Liver (tissue), 9 donors: ENCODE measurements around the gene TPK1. TPM values are rescaled to one million over a fixed set of nuclear protein-coding genes. Genes with fewer than 3 reads are reported as not detected.

Experiments used
- DNase-seq: peaks from one replicate; pipeline ENCODE4 v3.0.0-alpha.2; 2017; ENCODE audit warnings: low spot score
- H3K27ac ChIP-seq, 2 donors: one replicate each; pipeline ENCODE4 v1.7.0; 2013; ENCODE audit warnings: inconsistent platforms in 2 of 2, low read length in 2 of 2, control low read depth in 1 of 2, low read depth in 1 of 2, mild to moderate bottlenecking in 1 of 2
- H3K27me3 ChIP-seq, 4 donors: one replicate each; pipeline versions ENCODE4 v1.6.1 to v1.7.0; 2013; ENCODE audit warnings: low read length in 3 of 4, inconsistent platforms in 1 of 4, mild to moderate bottlenecking in 1 of 4, moderate library complexity in 1 of 4; ENCODE audit not compliant: control insufficient read depth in 4 of 4, insufficient read depth in 4 of 4
- H3K36me3 ChIP-seq, 4 donors: one replicate each; pipeline versions ENCODE4 v1.6.1 to v1.7.0; 2013; ENCODE audit warnings: low read length in 3 of 4, mild to moderate bottlenecking in 3 of 4, low read depth in 1 of 4, moderate library complexity in 1 of 4; ENCODE audit not compliant: control insufficient read depth in 4 of 4, insufficient read depth in 3 of 4
- H3K4me1 ChIP-seq, 4 donors: one replicate each; pipeline versions ENCODE4 v1.6.1 to v1.7.0; 2013; ENCODE audit warnings: low read length in 3 of 4, mild to moderate bottlenecking in 3 of 4, moderate library complexity in 1 of 4; ENCODE audit not compliant: control insufficient read depth in 4 of 4, insufficient read depth in 4 of 4
- H3K4me3 ChIP-seq, 3 donors: one replicate each; pipeline versions ENCODE4 v1.6.1 to v1.7.0; 2013; ENCODE audit warnings: low read length in 3 of 3, control low read depth in 1 of 3, low read depth in 1 of 3, mild to moderate bottlenecking in 1 of 3
- H3K9ac ChIP-seq, 2 donors: one replicate each; pipeline ENCODE4 v1.7.0; 2013; ENCODE audit warnings: low read length in 2 of 2, mild to moderate bottlenecking in 2 of 2, moderate library complexity in 2 of 2, control low read depth in 1 of 2, low read depth in 1 of 2
- H3K9me3 ChIP-seq, 4 donors: one replicate each; pipeline versions ENCODE4 v1.6.1 to v1.7.0; 2013; ENCODE audit warnings: low read length in 3 of 4; ENCODE audit not compliant: control insufficient read depth in 4 of 4
- EGR1 ChIP-seq, 2 donors: IDR thresholded peaks; 2 replicates each; pipeline ENCODE4 v1.6.1; 2016 to 2018; ENCODE audit warnings: antibody characterized with exemption in 2 of 2, low read depth in 2 of 2
- FOXA1 ChIP-seq: IDR thresholded peaks from 2 replicates; pipeline ENCODE4 v1.6.1; 2016; ENCODE audit warnings: antibody characterized with exemption
- FOXA2 ChIP-seq: IDR thresholded peaks from 2 replicates; pipeline ENCODE4 v1.6.1; 2016; ENCODE audit warnings: antibody characterized with exemption
- GABPA ChIP-seq, 2 donors: IDR thresholded peaks in 1 of 2; conservative IDR thresholded peaks in 1 of 2; 2 replicates each; pipeline ENCODE4 v1.6.1; 2016; ENCODE audit warnings: antibody characterized with exemption in 2 of 2, mild to moderate bottlenecking in 1 of 2, moderate library complexity in 1 of 2
- HNF4A ChIP-seq, 2 donors: conservative IDR thresholded peaks; 2 replicates each; pipeline ENCODE4 v1.6.1; 2016; ENCODE audit warnings: antibody characterized with exemption in 2 of 2, mild to moderate bottlenecking in 2 of 2
- HNF4G ChIP-seq: IDR thresholded peaks from 2 replicates; pipeline ENCODE4 v1.6.1; 2016; ENCODE audit warnings: antibody characterized with exemption
- MAX ChIP-seq: IDR thresholded peaks from 2 replicates; pipeline ENCODE4 v1.6.1; 2016; ENCODE audit warnings: antibody characterized with exemption
- NR2F2 ChIP-seq: IDR thresholded peaks from 2 replicates; pipeline ENCODE4 v1.6.1; 2016; ENCODE audit warnings: antibody characterized with exemption
- RAD21 ChIP-seq, 2 donors: IDR thresholded peaks; 2 replicates each; pipeline ENCODE4 v1.6.1; 2016; ENCODE audit warnings: antibody characterized with exemption in 2 of 2, mild to moderate bottlenecking in 2 of 2
- REST ChIP-seq: IDR thresholded peaks from 2 replicates; pipeline ENCODE4 v1.6.1; 2016; ENCODE audit warnings: antibody characterized with exemption, mild to moderate bottlenecking
- RXRA ChIP-seq, 2 donors: IDR thresholded peaks; 2 replicates each; pipeline ENCODE4 v1.6.1; 2017 to 2018; ENCODE audit warnings: antibody characterized with exemption in 2 of 2, mild to moderate bottlenecking in 1 of 2
- SP1 ChIP-seq: IDR thresholded peaks from 2 replicates; pipeline ENCODE4 v1.6.1; 2018; ENCODE audit warnings: antibody characterized with exemption, mild to moderate bottlenecking
- TAF1 ChIP-seq: conservative IDR thresholded peaks from 2 replicates; pipeline ENCODE4 v1.6.1; 2016; ENCODE audit warnings: antibody characterized with exemption, mild to moderate bottlenecking
- YY1 ChIP-seq: IDR thresholded peaks from 2 replicates; pipeline ENCODE4 v1.6.1; 2016; ENCODE audit warnings: antibody characterized with exemption, mild to moderate bottlenecking
- ZBTB33 ChIP-seq: IDR thresholded peaks from 2 replicates; pipeline ENCODE4 v1.6.1; 2016; ENCODE audit warnings: antibody characterized with exemption
- WGBS: extraction: QIAGEN DNeasy Blood & Tissue Kit; methylation state at CpG from one replicate; pipeline ENCODE4 v1.1.7; 2013; 5-methylcytosine and 5-hydroxymethylcytosine counted together
- polyA plus RNA-seq, 2 donors: library from polyadenylated mRNA; stranded (reverse) in 1 of 2; unstranded in 1 of 2; fragments of 200-250 nt in 1 of 2; fragments of >200 nt in 1 of 2; fragmentation: Nextera tagmentation in 1 of 2; extraction: Ambion mirVana in 1 of 2; gene quantifications; one replicate each; pipeline versions ENCODE4 v1.2.1 to v1.2.3, GENCODE V29; 2013 to 2015
- total RNA-seq, 2 donors: library from RNA; depleted of rRNA; stranded (reverse); fragments of >200 nt; gene quantifications; one replicate each; pipeline ENCODE4 v1.2.3, GENCODE V29; 2014
- TF ChIP-seq, protein P1 (sequence below): fragments of 150-350 bp; IDR thresholded peaks from 2 replicates; pipeline ENCODE4 v1.5.1; 2017; ENCODE audit warnings: improper control_type of control experiment, low read depth, low read length; ENCODE audit not compliant: missing input control
- donor health status: healthy.
- donor health status: healthy.
- donor health status: healthy.
- donor health status: healthy.
- donor health status: healthy.

TPK1 gene
- total and polyA plus RNA-seq, 4 donors = 2.2 to 7.5 (median 3.3) TPM

DNA sequence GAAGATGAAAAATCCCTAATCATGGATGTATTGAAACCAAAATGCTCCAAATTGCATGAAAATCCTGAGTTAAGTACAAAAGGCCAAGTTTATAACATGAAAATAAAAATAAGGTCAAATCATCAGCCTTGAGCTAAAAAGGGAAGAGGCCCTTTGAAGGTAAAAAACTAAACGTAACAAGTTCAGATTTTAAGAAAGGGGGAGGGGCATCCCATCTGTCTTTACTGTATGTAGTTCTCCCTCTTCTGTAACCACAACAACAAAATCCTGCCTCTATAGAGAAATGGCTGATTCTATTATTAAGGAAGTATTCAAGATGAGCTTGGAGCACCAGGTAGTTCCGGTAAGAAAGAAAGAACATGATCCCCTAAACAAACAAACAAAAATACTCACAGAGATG lies 64.7 kb downstream of the TPK1 start (continued):
- TF ChIP-seq REST (no peak), HNF4G (no peak)

DNA sequence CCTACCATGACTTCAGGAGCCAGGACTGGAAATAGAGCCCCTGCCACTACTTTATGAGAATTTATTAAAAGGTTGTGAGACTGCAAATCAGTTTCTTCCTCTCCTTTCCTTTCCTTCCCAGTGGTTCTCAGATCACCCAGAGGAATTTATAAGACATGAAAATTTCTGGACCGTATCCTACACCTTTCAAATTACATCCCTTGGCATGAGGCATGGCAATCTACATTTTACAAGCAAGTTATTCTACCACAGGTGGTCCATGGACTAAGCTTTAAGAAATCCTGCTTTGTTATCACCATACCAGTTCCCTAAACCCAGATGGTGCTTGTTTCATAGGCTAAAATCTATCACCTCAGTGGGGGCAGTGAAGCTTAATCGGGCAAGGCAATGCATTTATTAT lies 66.5 kb downstream of the TPK1 start:
- 91% methylated on average over 2 of the region's 2 CpGs for WGBS
- Histone ChIP-seq H3K9me3 (no peaks in the 10 kb centered on the region), H3K27ac (no peak overlapping the region), H3K27me3 (no peaks in the 10 kb centered on the region), H3K9ac (no peak overlapping the region), H3K36me3 (no peaks in the 10 kb centered on the region), H3K4me3 (no peak overlapping the region), H3K4me1 (no peaks in the 10 kb centered on the region)
- DNase-seq = no peak
- TF ChIP-seq RXRA (IDR thresholded peaks at IDR 0.05) (no peak), ZBTB33 (no peak), FOXA2 (no peak), SP1 (no peak), HNF4G (no peak), REST (no peak), HNF4A (conservative IDR thresholded peaks at IDR 0.05) (no peak), NR2F2 (no peak), RAD21 (IDR thresholded peaks at IDR 0.05) (no peak), YY1 (no peak)

DNA sequence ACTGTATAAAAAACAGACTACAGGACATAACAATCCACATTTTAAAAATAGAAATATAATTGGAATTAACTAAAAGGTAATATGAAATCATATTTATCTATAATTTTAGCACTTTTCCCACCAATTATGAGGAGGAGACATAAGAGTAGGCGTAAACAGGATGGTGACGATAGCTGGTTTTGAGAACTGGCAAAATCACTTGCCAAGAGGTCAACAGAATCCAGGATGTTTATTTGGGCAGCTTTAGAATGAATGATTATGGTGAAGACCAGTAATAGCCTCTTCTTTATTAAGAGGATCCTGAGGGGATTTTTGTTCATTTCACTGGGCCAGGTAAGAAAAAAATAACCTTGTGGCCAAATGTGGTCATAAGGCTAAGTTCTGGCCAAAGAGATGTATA lies 67.2 kb downstream of the TPK1 start:
- no peaks in the 10 kb centered on the region for H3K27me3 ChIP-seq
- H3K36me3 ChIP-seq = no peaks in the 10 kb centered on the region
- H3K9me3 ChIP-seq = no peaks in the 10 kb centered on the region
- WGBS = 77% methylated on average over 2 of the region's 2 CpGs
- TF ChIP-seq YY1 (no peak), FOXA2 (no peak), TAF1 (no peak), GABPA (IDR thresholded peaks at IDR 0.05 in 1 of 2, conservative IDR thresholded peaks at IDR 0.05 in 1 of 2) (no peak), EGR1 (IDR thresholded peaks at IDR 0.05; ENCODE audit: low read depth in 2 of 2) (no peak), HNF4A (conservative IDR thresholded peaks at IDR 0.05) (no peak), FOXA1 (no peak), RAD21 (IDR thresholded peaks at IDR 0.05) (no peak), NR2F2 (no peak), MAX (no peak), REST (no peak), RXRA (IDR thresholded peaks at IDR 0.05) (no peak)
- TF ChIP-seq, protein P1, sequence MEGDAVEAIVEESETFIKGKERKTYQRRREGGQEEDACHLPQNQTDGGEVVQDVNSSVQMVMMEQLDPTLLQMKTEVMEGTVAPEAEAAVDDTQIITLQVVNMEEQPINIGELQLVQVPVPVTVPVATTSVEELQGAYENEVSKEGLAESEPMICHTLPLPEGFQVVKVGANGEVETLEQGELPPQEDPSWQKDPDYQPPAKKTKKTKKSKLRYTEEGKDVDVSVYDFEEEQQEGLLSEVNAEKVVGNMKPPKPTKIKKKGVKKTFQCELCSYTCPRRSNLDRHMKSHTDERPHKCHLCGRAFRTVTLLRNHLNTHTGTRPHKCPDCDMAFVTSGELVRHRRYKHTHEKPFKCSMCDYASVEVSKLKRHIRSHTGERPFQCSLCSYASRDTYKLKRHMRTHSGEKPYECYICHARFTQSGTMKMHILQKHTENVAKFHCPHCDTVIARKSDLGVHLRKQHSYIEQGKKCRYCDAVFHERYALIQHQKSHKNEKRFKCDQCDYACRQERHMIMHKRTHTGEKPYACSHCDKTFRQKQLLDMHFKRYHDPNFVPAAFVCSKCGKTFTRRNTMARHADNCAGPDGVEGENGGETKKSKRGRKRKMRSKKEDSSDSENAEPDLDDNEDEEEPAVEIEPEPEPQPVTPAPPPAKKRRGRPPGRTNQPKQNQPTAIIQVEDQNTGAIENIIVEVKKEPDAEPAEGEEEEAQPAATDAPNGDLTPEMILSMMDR = no peak
- H3K9ac ChIP-seq = no peak overlapping the region
- H3K27ac ChIP-seq = no peak overlapping the region
- no peak overlapping the region for H3K4me3 ChIP-seq
- no peak for DNase-seq
- H3K4me1 ChIP-seq = no peaks in the 10 kb centered on the region
